HepG2 (cell line): ENCODE results near the gene ANKRD42. TPM values are rescaled to one million over a fixed set of nuclear protein-coding genes. Genes with fewer than 3 reads are reported as not detected.

ENCODE experiments used
- ATAC-seq: fragments of 200-7000 bp; cut with Tn5 transposase; 3 replicates; pipeline ENCODE4 v1.9.1; 2020; ENCODE audit warnings: mild to moderate bottlenecking, moderate library complexity
- BruUV-seq: library from RNA; stranded (reverse); fragments of 400-500 nt; replicated peaks from 2 replicates; lab custom pipeline; 2021; lab: Mats Ljungman, UMichigan
- CTCF ChIA-PET: fragments of 300-600 bp; formaldehyde crosslinking; extraction: SDS; loops from one replicate; lab custom pipeline; 2021; ENCODE audit warnings: low total read pairs, inconsistent platforms, low intra/inter-chr PET ratio; lab: Yijun Ruan, JAX
- POLR2A ChIA-PET: fragments of 350-600 bp; sonication (Branson Sonifier 250); formaldehyde crosslinking; loops from one replicate; lab custom pipeline; 2020; ENCODE audit warnings: antibody characterized with exemption, inconsistent platforms; lab: Yijun Ruan, JAX
- DNase-seq: peaks from one replicate; pipeline ENCODE4 v3.0.0-alpha.2; 2015; ENCODE audit warnings: low spot score
- FAIRE-seq: peaks from 3 replicates; lab custom pipeline; 2011; peaks lifted over from hg19 to GRCh38; lab: Jason Lieb, UNC
- H2AFZ ChIP-seq: one replicate; pipeline ENCODE4 v1.6.1; 2011; ENCODE audit warnings: low read length, inconsistent platforms
- H3K27ac ChIP-seq: fragments of 300-600 bp; 3 replicates; pipeline ENCODE4 v1.8.0; 2011; ENCODE audit warnings: mixed run types, mild to moderate bottlenecking, mixed read lengths, low read length, inconsistent platforms; ENCODE audit not compliant: insufficient read depth; ENCODE audit errors: extremely low read length
- H3K27me3 ChIP-seq, 2 experiments: fragments of 200-600 bp in 1 of 2; 2 replicates in 1 of 2; 3 replicates in 1 of 2; pipeline versions ENCODE4 v1.6.0 to v1.8.0; 2011; ENCODE audit warnings: low read length in 2 of 2, mild to moderate bottlenecking in 2 of 2, moderate library complexity in 2 of 2, inconsistent platforms in 1 of 2; ENCODE audit not compliant: insufficient read depth in 2 of 2, control insufficient read depth in 1 of 2
- H3K36me3 ChIP-seq, 2 experiments: fragments of 200-600 bp in 1 of 2; replicated peaks in 1 of 2; 2 replicates in 1 of 2; 3 replicates in 1 of 2; pipeline versions ENCODE4 v1.5.1 to v1.8.0; 2011; ENCODE audit warnings: low read length in 2 of 2, inconsistent platforms in 1 of 2; ENCODE audit not compliant: insufficient read depth in 2 of 2, control insufficient read depth in 1 of 2
- H3K4me1 ChIP-seq: 2 replicates; pipeline ENCODE4 v1.5.1; 2012; ENCODE audit warnings: low read length, inconsistent platforms; ENCODE audit not compliant: insufficient read depth
- H3K4me2 ChIP-seq: 2 replicates; pipeline ENCODE4 v1.6.0; 2011; ENCODE audit warnings: low read depth, low read length, inconsistent platforms
- H3K4me3 ChIP-seq, 3 experiments: fragments of 200-600 bp in 1 of 3; sonication (generic), shearing (Covaris generic) in 1 of 3; replicated peaks in 1 of 3; 2 replicates each; pipeline ENCODE4 v1.5.1; 2011 to 2016; ENCODE audit warnings: low read length in 3 of 3, inconsistent platforms in 2 of 3, low read depth in 2 of 3, mild to moderate bottlenecking in 2 of 3, control low read depth in 1 of 3, mixed read lengths in 1 of 3; ENCODE audit not compliant: insufficient read depth in 1 of 3
- H3K79me2 ChIP-seq: one replicate; pipeline ENCODE4 v1.6.1; 2011; ENCODE audit warnings: low read length, inconsistent platforms; ENCODE audit not compliant: insufficient read depth
- H3K9ac ChIP-seq: 2 replicates; pipeline ENCODE4 v1.6.0; 2011; ENCODE audit warnings: mild to moderate bottlenecking, low read depth, low read length, inconsistent platforms; ENCODE audit not compliant: insufficient read depth
- H3K9me3 ChIP-seq: 2 replicates; pipeline ENCODE4 v1.5.1; 2012; ENCODE audit warnings: mild to moderate bottlenecking, low read length
- H4K20me1 ChIP-seq: 2 replicates; pipeline ENCODE4 v1.6.0; 2011; ENCODE audit warnings: inconsistent platforms, mild to moderate bottlenecking, low read length, moderate library complexity; ENCODE audit not compliant: insufficient read depth
- ARID2 ChIP-seq: sonication (generic); formaldehyde crosslinking; IDR thresholded peaks from 2 replicates; pipeline ENCODE4 v1.8.1; 2022; ENCODE audit warnings: mild to moderate bottlenecking, missing genetic modification reagents, borderline replicate concordance
- CBX1 ChIP-seq: IDR thresholded peaks from one replicate; pipeline ENCODE4 v1.6.1; 2016; ENCODE audit warnings: antibody characterized with exemption, low read depth
- EED ChIP-seq: sonication (generic); formaldehyde crosslinking; IDR thresholded peaks from 2 replicates; pipeline ENCODE4 v1.5.0; 2020; ENCODE audit warnings: mild to moderate bottlenecking, missing genetic modification reagents
- FOSL1 ChIP-seq: sonication (generic); formaldehyde crosslinking; IDR thresholded peaks from 2 replicates; pipeline ENCODE4 v1.9.0; 2021; ENCODE audit warnings: missing genetic modification reagents, borderline replicate concordance
- FOXP1 ChIP-seq, 2 experiments: fragments of 450-650 bp in 1 of 2; IDR thresholded peaks; 2 replicates each; pipeline ENCODE4 v1.6.1; 2017 to 2018; ENCODE audit warnings: antibody characterized with exemption in 1 of 2
- MATR3 ChIP-seq: sonication (generic); formaldehyde crosslinking; IDR thresholded peaks from 2 replicates; pipeline ENCODE4 v1.4.0; 2020; ENCODE audit warnings: missing genetic modification reagents
- RFX1 ChIP-seq: fragments of 450-650 bp; IDR thresholded peaks from 2 replicates; pipeline ENCODE4 v1.6.1; 2017
- SMAD3 ChIP-seq: sonication (generic); formaldehyde crosslinking; IDR thresholded peaks from 2 replicates; pipeline ENCODE4 v1.4.0; 2020; ENCODE audit warnings: missing genetic modification reagents
- SMAD9 ChIP-seq: sonication (generic); formaldehyde crosslinking; IDR thresholded peaks from 2 replicates; pipeline ENCODE4 v1.5.1; 2020; ENCODE audit warnings: mild to moderate bottlenecking, missing genetic modification reagents
- SNAPC2 ChIP-seq: sonication (generic); formaldehyde crosslinking; IDR thresholded peaks from 2 replicates; pipeline ENCODE4 v1.8.1; 2022; ENCODE audit warnings: mild to moderate bottlenecking, missing genetic modification reagents
- TGIF2 ChIP-seq: IDR thresholded peaks from 2 replicates; pipeline ENCODE4 v1.6.1; 2016; ENCODE audit warnings: control low read depth, missing compliant biosample characterization
- ZBTB7A ChIP-seq: sonication (generic); formaldehyde crosslinking; IDR thresholded peaks from 2 replicates; pipeline ENCODE4 v1.8.0; 2022; ENCODE audit warnings: mild to moderate bottlenecking, missing genetic modification reagents
- ZNF224 ChIP-seq: sonication (generic); formaldehyde crosslinking; IDR thresholded peaks from 2 replicates; pipeline ENCODE4 v1.5.0; 2020; ENCODE audit warnings: mild to moderate bottlenecking, missing genetic modification reagents
- ZNF335 ChIP-seq: sonication (generic); formaldehyde crosslinking; IDR thresholded peaks from 2 replicates; pipeline ENCODE4 v1.4.0; 2020; ENCODE audit warnings: missing genetic modification reagents
- ZNF607 ChIP-seq: sonication (generic); formaldehyde crosslinking; IDR thresholded peaks from 2 replicates; pipeline ENCODE4 v1.5.1; 2020; ENCODE audit warnings: missing genetic modification reagents, mild to moderate bottlenecking, borderline replicate concordance
- ZNF614 ChIP-seq: IDR thresholded peaks from 2 replicates; pipeline ENCODE4 v1.6.1; 2018; ENCODE audit warnings: missing biosample characterization, missing genetic modification reagents, inconsistent platforms, borderline replicate concordance
- ZNF615 ChIP-seq: sonication (generic); formaldehyde crosslinking; IDR thresholded peaks from 2 replicates; pipeline ENCODE4 v1.5.0; 2020; ENCODE audit warnings: mild to moderate bottlenecking, missing genetic modification reagents, borderline replicate concordance
- ZNF883 ChIP-seq: sonication (generic); formaldehyde crosslinking; IDR thresholded peaks from 2 replicates; pipeline ENCODE4 v1.5.1; 2020; ENCODE audit warnings: mild to moderate bottlenecking, missing genetic modification reagents; ENCODE audit errors: not compliant biosample characterization
- WGBS: methylation state at CpG from one replicate; pipeline ENCODE4 v1.1.6; 2017; ENCODE audit warnings: low lambda C conversion rate; 5-methylcytosine and 5-hydroxymethylcytosine counted together
- in situ Hi-C: cut with HindIII; loops from 2 replicates; pipeline ENCODE4 v1.10.0; 2017; ENCODE audit warnings: low pct_unique_long_range_greater_than_20kb; ENCODE audit not compliant: extremely low pct_ligation_motif_present
- intact Hi-C: fragments of 100-400 bp; cut with micrococcal nuclease; formaldehyde crosslinking; loops from one replicate; pipeline ENCODE4 v1.10.0; 2022; ENCODE audit not compliant: unreplicated experiment
- polyA plus RNA-seq, 8 experiments: library from polyadenylated mRNA; depleted of rRNA in 3 of 8; stranded (reverse) in 7 of 8; unstranded in 1 of 8; fragments of >200 nt; fragmentation: Illumina TruSeq in 4 of 8; extraction: Trizol in 4 of 8; gene quantifications; 2 replicates each; pipeline versions ENCODE4 v1.2.1 to v1.2.3, GENCODE V29; 2011 to 2016; ENCODE audit warnings: low read depth in 4 of 8, missing spikeins in 1 of 8, mixed read lengths in 1 of 8; ENCODE audit not compliant: insufficient read depth in 1 of 8
- total RNA-seq, 5 experiments: library from RNA; depleted of rRNA; stranded (reverse); fragments of >200 nt; fragmentation: Illumina TruSeq; extraction: Trizol; gene quantifications; 2 replicates each; pipeline ENCODE4 v1.2.3, GENCODE V29; 2016; ENCODE audit warnings: low read depth in 1 of 5
- TF ChIP-seq, protein P1 (sequence below): sonication (generic); formaldehyde crosslinking; IDR thresholded peaks from 2 replicates; pipeline ENCODE4 v1.9.0; 2021; ENCODE audit warnings: missing genetic modification reagents, mild to moderate bottlenecking, borderline replicate concordance
- TF ChIP-seq, protein P2 (sequence below): IDR thresholded peaks from 2 replicates; pipeline ENCODE4 v1.6.1; 2016; ENCODE audit warnings: mild to moderate bottlenecking, missing biosample characterization, missing genetic modification reagents
- TF ChIP-seq, protein P3 (sequence below): sonication (generic); formaldehyde crosslinking; IDR thresholded peaks from 2 replicates; pipeline ENCODE4 v1.4.0; 2020; ENCODE audit warnings: mild to moderate bottlenecking, low read depth, missing genetic modification reagents
- TF ChIP-seq, protein P4 (sequence below): sonication (generic); formaldehyde crosslinking; IDR thresholded peaks from 2 replicates; pipeline ENCODE4 v1.8.0; 2023; ENCODE audit warnings: mild to moderate bottlenecking, missing genetic modification reagents

The ANKRD42 gene
- total and polyA plus RNA-seq, 2 of the 13 experiments (the other 11 are each of a cell fraction or from before 2014, with no cell fraction given), result 2.2 to 3.7 TPM

DNA sequence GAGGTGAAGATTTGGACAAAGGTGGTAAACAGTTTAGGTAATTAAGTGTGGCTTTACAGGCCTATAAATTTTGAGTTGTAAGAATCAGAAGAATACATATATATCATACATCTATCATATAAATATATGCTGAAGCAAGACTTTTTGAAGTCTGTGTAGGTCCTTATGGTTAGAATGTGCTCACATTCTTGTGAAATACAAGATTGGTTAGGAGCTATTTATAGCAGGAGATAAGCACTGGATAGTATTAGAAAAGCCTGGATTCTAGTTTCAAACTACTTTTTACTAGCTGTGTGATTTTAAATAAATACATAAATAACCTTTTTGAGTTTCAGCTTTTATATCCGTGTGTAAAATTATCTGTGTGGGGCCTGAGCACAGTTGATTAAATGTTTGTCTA is 42.3 kb downstream of the ANKRD42 start (continued):
- TF ChIP-seq CBX1 (no peak), ZNF615 (CRISPR knock-in tag) (no peak), RFX1 (no peak)
- TF ChIP-seq, protein P1, sequence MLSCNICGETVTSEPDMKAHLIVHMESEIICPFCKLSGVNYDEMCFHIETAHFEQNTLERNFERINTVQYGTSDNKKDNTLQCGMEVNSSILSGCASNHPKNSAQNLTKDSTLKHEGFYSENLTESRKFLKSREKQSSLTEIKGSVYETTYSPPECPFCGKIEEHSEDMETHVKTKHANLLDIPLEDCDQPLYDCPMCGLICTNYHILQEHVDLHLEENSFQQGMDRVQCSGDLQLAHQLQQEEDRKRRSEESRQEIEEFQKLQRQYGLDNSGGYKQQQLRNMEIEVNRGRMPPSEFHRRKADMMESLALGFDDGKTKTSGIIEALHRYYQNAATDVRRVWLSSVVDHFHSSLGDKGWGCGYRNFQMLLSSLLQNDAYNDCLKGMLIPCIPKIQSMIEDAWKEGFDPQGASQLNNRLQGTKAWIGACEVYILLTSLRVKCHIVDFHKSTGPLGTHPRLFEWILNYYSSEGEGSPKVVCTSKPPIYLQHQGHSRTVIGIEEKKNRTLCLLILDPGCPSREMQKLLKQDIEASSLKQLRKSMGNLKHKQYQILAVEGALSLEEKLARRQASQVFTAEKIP (CRISPR knock-in tag), result no peak
- TF ChIP-seq, protein P2, sequence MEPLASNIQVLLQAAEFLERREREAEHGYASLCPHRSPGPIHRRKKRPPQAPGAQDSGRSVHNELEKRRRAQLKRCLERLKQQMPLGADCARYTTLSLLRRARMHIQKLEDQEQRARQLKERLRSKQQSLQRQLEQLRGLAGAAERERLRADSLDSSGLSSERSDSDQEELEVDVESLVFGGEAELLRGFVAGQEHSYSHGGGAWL (CRISPR knock-in tag), result no peak
- TF ChIP-seq, protein P3, sequence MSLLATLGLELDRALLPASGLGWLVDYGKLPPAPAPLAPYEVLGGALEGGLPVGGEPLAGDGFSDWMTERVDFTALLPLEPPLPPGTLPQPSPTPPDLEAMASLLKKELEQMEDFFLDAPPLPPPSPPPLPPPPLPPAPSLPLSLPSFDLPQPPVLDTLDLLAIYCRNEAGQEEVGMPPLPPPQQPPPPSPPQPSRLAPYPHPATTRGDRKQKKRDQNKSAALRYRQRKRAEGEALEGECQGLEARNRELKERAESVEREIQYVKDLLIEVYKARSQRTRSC, result no peak
- TF ChIP-seq, all 625 proteins: peak for 0

DNA sequence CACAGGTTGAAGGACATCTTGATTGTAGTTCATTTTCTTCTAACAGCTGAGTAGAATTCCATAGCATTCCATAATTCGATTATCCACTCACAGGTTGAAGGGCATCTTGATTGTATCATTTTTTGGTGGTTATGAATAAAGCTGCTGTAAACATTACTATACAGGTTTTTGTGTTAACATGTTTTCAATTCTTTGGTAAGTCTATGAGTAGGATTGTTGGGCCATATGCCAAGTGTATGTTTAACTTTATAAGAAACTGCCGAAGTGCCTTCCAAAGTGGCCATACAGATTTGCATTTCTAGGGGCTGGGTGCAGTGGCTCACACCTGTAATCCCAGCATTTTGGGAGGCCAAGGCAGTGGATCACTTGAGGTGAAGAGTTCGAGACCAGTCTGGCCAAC is 44.6 kb downstream of the ANKRD42 start:
- BruUV-seq, result no TSS peak
- H4K20me1 ChIP-seq, result no peaks in the 10 kb centered on the region
- no peaks in the 10 kb centered on the region for H3K79me2 ChIP-seq
- in situ Hi-C loops (no loop called here), intact Hi-C loops (no loop called here)
- no peak overlapping the region for H3K4me3 ChIP-seq
- ChIA-PET POLR2A (no interaction called here), CTCF (no interaction called here)
- no peaks in the 10 kb centered on the region for H3K9me3 ChIP-seq
- no peaks in the 10 kb centered on the region for H3K4me1 ChIP-seq
- 16% methylated on average over 2 of the region's 3 CpGs for WGBS
- no peak overlapping the region for H3K4me2 ChIP-seq
- H3K36me3 ChIP-seq, result no peaks in the 10 kb centered on the region
- FAIRE-seq (no peak), ATAC-seq (no peak), DNase-seq (no peak)
- TF ChIP-seq ZNF335 (no peak), TGIF2 (no peak), FOSL1 (CRISPR knock-in tag) (no peak), FOXP1 (IDR thresholded peaks at IDR 0.05) (no peak), FOXP1 (CRISPR knock-in tag; IDR thresholded peaks at IDR 0.05) (no peak), ZNF607 (CRISPR knock-in tag) (no peak), EED (CRISPR knock-in tag) (no peak), SMAD9 (CRISPR knock-in tag) (no peak), ZBTB7A (CRISPR knock-in tag) (no peak), SMAD3 (CRISPR knock-in tag) (no peak), ZNF224 (CRISPR knock-in tag) (no peak), ZNF883 (CRISPR knock-in tag) (no peak), MATR3 (CRISPR knock-in tag) (no peak), ARID2 (CRISPR knock-in tag) (no peak), SNAPC2 (CRISPR knock-in tag) (no peak), ZNF614 (no peak)
- TF ChIP-seq, protein P4, sequence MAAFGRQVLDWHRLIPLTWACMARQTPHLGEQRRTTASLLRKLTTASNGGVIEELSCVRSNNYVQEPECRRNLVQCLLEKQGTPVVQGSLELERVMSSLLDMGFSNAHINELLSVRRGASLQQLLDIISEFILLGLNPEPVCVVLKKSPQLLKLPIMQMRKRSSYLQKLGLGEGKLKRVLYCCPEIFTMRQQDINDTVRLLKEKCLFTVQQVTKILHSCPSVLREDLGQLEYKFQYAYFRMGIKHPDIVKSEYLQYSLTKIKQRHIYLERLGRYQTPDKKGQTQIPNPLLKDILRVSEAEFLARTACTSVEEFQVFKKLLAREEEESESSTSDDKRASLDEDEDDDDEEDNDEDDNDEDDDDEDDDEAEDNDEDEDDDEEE (CRISPR knock-in tag), result no peak
- no peak overlapping the region for H2AFZ ChIP-seq
- H3K27ac ChIP-seq, result no peak overlapping the region
- H3K9ac ChIP-seq, result no peak overlapping the region
- 0 out of 5 replicates have a peak, but pooled peaks cover 0 to 2% of the 10 kb centered on the region in 2 experiments for H3K27me3 ChIP-seq
